Measurements from ENCODE around the gene PRR14.
"Not testable (repeated sequence)": the region's sequence is repeated elsewhere in the genome, so short reads cannot be mapped to it uniquely, and the experiment has no call there.

The PRR14 gene

DNA sequence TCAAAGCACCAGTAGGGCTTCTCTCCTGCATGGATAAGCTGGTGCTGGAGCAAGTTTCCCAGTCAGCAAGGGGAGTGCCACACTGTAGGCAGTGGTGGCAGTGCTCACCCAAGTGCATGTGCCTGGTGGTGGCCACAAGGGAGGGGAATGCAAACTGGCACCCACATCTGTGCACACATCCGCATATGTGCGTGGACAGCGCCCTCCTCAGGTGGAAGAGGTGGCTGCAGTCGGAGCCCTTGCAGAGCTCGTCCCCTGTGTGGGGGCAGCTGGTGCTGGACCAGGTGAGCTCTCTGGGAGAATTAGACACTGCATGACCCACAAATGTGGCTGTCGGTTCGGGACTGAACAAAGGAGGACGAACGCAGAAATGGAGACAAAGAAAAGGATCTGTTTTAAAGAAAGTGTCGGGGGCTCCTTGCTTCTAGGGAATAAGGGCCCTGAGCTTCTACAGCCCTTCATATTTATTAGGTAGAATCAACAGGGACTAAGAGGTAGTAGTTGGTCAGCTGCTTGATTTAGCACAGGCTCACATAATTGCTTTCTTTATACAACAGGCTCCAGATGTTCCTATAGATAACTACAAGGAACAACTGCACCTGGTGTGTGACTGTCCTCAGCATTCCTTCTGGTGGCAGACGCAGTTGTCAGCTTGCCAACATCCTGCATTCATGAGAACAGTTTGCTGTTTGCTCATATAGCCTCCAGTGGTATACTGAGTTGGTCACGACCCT lies 35.2 kb upstream of the PRR14 start:
- Histone ChIP-seq H3K9me3 (ENCODE audit: control insufficient read depth, low read length) (no peaks in the 10 kb centered on the region), H3K27me3 (replicated peaks; ENCODE audit: control insufficient read depth, insufficient read depth, low read length) (no peaks in the 10 kb centered on the region), H3K9ac (ENCODE audit: low read length) (no peak overlapping the region), H3K4me1 (ENCODE audit: control insufficient read depth, insufficient read depth, low read length) (peaks cover 10% of the 10 kb centered on the region), H3K36me3 (ENCODE audit: control insufficient read depth, insufficient read depth, low read length, severe bottlenecking) (no peaks in the 10 kb centered on the region), H3K4me3 (ENCODE audit: low read length) (no peak overlapping the region)
- peak; percentile 48 for DNase-seq (ENCODE audit: low read depth)

DNA sequence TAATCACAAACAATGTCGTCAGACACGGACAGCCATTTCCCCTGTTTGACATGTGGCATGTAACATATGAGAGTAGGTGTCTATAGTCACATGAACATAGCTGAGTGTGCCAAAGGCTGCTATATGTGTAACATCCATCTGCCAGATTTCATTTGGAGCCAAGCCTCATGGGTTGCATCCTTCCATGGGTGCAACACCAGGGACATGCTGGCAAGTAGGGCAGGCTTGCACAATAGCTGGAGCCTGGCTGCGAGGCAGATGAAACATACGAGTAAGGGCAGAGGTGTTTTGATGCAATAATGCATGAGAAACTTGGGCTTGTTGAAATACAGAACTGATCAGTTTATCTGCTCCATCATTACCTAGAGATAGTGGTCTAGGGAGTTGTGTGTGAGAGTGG lies 31.6 kb upstream of the PRR14 start:
- Histone ChIP-seq H3K4me1 (ENCODE audit: control insufficient read depth, insufficient read depth, low read length) (peaks cover 10% of the 10 kb centered on the region), H3K9ac (ENCODE audit: low read length) (no peak overlapping the region), H3K4me3 (ENCODE audit: low read length) (no peak overlapping the region), H3K27me3 (replicated peaks; ENCODE audit: control insufficient read depth, insufficient read depth, low read length) (no peaks in the 10 kb centered on the region), H3K36me3 (ENCODE audit: control insufficient read depth, insufficient read depth, low read length, severe bottlenecking) (no peaks in the 10 kb centered on the region), H3K9me3 (ENCODE audit: control insufficient read depth, low read length) (no peaks in the 10 kb centered on the region)
- DNase-seq (ENCODE audit: low read depth), result no peak

DNA sequence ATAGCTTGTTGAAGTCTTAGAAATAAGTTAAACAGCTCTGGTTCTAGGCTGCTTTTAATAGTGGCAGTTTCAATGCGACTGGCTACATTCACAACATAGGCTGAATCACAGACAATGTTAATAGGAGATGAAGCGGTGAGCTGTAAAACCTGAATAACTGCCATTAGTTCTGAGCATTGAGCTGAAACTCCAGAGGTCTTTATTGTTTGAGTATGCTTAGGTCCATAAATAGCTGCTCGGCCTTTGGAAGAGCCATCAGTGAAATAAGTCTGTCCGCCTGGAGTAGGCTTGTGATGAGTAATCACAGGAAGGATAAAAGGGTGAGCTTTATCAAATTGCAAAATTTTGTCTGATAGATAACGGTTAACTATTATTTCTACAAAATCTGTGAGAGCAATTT lies 31.1 kb upstream of the PRR14 start:
- Histone ChIP-seq H3K36me3 (ENCODE audit: control insufficient read depth, insufficient read depth, low read length, severe bottlenecking) (no peaks in the 10 kb centered on the region), H3K9me3 (ENCODE audit: control insufficient read depth, low read length) (no peaks in the 10 kb centered on the region), H3K4me3 (ENCODE audit: low read length) (no peak overlapping the region), H3K4me1 (ENCODE audit: control insufficient read depth, insufficient read depth, low read length) (peaks cover 10% of the 10 kb centered on the region), H3K27me3 (replicated peaks; ENCODE audit: control insufficient read depth, insufficient read depth, low read length) (no peaks in the 10 kb centered on the region), H3K9ac (ENCODE audit: low read length) (no peak overlapping the region)
- DNase-seq (ENCODE audit: low read depth), result no peak

DNA sequence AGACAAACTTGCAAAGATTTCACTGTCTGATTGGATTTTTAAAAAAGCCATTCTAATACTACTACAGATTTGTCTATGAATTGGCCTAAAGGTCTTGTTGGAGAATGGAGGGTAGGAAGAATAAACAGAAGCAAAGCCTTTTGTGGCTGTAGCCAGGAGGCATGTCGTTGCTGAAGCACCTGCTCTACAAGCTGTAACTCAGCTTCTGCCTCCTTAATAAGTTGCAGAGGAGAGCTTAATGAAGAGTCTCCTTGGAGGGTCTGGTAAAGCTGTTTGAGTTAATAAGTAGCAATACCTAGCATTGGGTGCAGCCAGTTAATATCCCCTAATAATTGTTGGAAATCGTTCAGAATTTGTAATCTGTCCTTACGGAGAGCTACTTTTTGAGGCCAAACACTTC lies 30.6 kb upstream of the PRR14 start:
- no peaks in the 10 kb centered on the region for H3K9me3 ChIP-seq (ENCODE audit: control insufficient read depth, low read length)
- H3K4me3 ChIP-seq (ENCODE audit: low read length), result no peak overlapping the region
- no peak for DNase-seq (ENCODE audit: low read depth)
- H3K27me3 ChIP-seq (replicated peaks; ENCODE audit: control insufficient read depth, insufficient read depth, low read length), result no peaks in the 10 kb centered on the region
- no peaks in the 10 kb centered on the region for H3K36me3 ChIP-seq (ENCODE audit: control insufficient read depth, insufficient read depth, low read length, severe bottlenecking)
- no peak overlapping the region for H3K9ac ChIP-seq (ENCODE audit: low read length)
- peaks cover 10% of the 10 kb centered on the region for H3K4me1 ChIP-seq (ENCODE audit: control insufficient read depth, insufficient read depth, low read length)

DNA sequence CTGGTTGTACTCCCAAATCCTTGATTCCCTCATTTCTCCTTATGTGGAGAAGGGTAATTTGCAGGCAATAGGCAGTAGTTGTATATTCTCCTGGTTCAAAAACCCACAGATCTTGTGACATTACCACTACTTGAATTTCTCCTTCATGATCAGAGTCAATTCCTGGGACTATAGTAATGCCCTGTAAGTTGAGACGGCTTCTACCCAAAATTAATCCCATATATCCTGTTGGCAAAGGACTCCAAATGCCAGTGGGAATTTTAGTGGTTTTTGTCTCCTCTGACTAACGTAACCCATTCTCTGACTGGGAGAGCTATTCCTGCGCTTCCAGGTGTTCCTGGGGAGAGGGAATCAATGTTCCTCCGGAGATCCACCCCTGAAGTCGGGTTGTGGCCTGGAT lies 29.0 kb upstream of the PRR14 start:
- H3K9ac ChIP-seq (ENCODE audit: low read length), result no peak overlapping the region
- no peaks in the 10 kb centered on the region for H3K9me3 ChIP-seq (ENCODE audit: control insufficient read depth, low read length)
- H3K36me3 ChIP-seq (ENCODE audit: control insufficient read depth, insufficient read depth, low read length, severe bottlenecking), result no peaks in the 10 kb centered on the region
- no peaks in the 10 kb centered on the region for H3K27me3 ChIP-seq (replicated peaks; ENCODE audit: control insufficient read depth, insufficient read depth, low read length)
- no peak overlapping the region for H3K4me3 ChIP-seq (ENCODE audit: low read length)
- peak; percentile 54 for DNase-seq (ENCODE audit: low read depth)
- peaks cover 10% of the 10 kb centered on the region for H3K4me1 ChIP-seq (ENCODE audit: control insufficient read depth, insufficient read depth, low read length)

DNA sequence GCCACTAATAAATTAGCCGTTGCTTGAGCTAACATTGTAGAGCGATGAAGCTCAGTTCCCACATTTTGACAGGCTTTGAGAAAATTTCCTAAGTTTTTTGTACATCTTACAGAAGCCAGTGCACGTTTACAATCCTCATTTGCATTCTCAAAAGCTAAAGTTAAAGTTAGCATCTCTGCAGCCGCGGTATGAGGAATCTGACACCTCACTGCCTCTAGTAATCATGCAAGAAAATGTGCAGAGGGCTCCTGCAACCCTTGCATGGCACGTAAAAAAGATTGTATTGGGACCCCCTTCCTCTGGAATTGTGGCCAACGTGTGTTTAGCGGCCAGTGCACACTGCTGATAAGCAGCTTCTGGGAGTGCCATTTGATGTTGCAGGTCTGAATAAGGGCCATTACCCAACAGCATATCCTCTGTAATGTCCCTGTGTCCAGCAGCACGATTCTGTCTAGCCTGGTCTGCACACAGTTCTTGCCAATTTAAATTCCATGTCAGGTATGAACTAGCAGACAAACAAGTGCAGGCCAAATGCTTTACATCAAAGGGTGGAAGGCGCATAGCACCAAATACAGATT lies 28.2 kb upstream of the PRR14 start:
- Histone ChIP-seq H3K9me3 (ENCODE audit: control insufficient read depth, low read length) (no peaks in the 10 kb centered on the region), H3K27me3 (replicated peaks; ENCODE audit: control insufficient read depth, insufficient read depth, low read length) (no peaks in the 10 kb centered on the region), H3K4me1 (ENCODE audit: control insufficient read depth, insufficient read depth, low read length) (peaks cover 10% of the 10 kb centered on the region), H3K4me3 (ENCODE audit: low read length) (no peak overlapping the region), H3K36me3 (ENCODE audit: control insufficient read depth, insufficient read depth, low read length, severe bottlenecking) (no peaks in the 10 kb centered on the region), H3K9ac (ENCODE audit: low read length) (no peak overlapping the region)
- DNase-seq (ENCODE audit: low read depth), result no peak

DNA sequence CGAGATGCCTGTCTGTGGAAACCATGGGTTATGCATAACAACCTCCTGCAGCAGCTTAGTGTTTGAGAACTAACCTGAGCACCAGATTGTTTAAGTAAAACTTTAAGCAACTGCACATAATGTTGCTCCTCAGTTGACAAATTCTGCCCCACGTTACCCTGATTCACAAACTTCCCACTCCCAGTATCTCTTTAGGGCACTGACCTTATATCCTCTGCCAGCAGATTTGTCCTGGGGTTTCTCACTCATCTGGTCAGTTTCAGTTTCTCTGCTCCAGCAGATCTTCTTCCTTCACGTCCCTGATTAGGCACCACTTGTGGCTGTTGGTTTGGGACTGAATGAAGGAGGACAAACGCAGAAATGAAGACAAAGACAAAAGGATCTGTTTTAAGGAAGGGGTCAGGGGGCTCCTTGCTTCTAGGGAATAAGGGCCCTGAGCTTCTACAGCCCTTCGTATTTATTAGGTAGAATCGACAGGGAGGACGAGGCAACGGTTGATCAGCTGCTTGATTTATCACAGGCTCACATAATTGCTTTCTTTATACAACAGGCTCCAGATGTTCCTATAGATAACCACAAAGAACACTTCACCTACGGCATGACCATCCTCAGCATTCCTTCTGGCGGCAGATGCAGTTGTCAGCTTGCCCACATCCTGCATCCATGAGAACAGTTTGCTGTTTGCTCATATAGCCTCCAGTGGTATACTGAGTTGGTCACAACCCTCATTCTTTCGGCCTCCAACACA lies 27.1 kb upstream of the PRR14 start:
- no peak overlapping the region for H3K4me3 ChIP-seq (ENCODE audit: low read length)
- H3K36me3 ChIP-seq (ENCODE audit: control insufficient read depth, insufficient read depth, low read length, severe bottlenecking), result no peaks in the 10 kb centered on the region
- H3K9me3 ChIP-seq (ENCODE audit: control insufficient read depth, low read length), result no peaks in the 10 kb centered on the region
- H3K4me1 ChIP-seq (ENCODE audit: control insufficient read depth, insufficient read depth, low read length), result peaks cover 9% of the 10 kb centered on the region
- no peaks in the 10 kb centered on the region for H3K27me3 ChIP-seq (replicated peaks; ENCODE audit: control insufficient read depth, insufficient read depth, low read length)
- no peak overlapping the region for H3K9ac ChIP-seq (ENCODE audit: low read length)
- no peak for DNase-seq (ENCODE audit: low read depth)

DNA sequence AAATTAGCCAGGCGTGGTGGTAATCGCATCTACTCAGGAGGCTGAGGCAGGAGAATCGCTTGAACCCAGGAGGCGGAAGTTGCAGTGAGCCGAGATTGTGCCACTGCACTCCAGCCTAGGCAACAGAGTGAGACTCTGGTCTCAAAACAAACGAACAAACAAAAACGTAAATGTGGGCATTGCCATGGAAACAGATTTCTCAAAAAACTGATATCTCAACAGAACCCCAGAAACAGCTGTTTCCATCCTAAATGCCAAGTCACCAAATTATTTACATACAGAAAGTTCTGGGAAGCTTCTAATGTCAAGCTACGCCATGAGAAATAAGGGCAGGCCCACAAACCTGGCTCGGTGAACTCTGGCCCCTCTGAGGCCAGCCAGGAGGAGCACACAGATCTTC lies 24.5 kb upstream of the PRR14 start:
- no peaks in the 10 kb centered on the region for H3K9me3 ChIP-seq (ENCODE audit: control insufficient read depth, low read length)
- H3K4me1 ChIP-seq (ENCODE audit: control insufficient read depth, insufficient read depth, low read length), result no peaks in the 10 kb centered on the region
- no peaks in the 10 kb centered on the region for H3K27me3 ChIP-seq (replicated peaks; ENCODE audit: control insufficient read depth, insufficient read depth, low read length)
- no peak overlapping the region for H3K4me3 ChIP-seq (ENCODE audit: low read length)
- no peak for DNase-seq (ENCODE audit: low read depth)
- H3K36me3 ChIP-seq (ENCODE audit: control insufficient read depth, insufficient read depth, low read length, severe bottlenecking), result no peaks in the 10 kb centered on the region
- H3K9ac ChIP-seq (ENCODE audit: low read length), result no peak overlapping the region

DNA sequence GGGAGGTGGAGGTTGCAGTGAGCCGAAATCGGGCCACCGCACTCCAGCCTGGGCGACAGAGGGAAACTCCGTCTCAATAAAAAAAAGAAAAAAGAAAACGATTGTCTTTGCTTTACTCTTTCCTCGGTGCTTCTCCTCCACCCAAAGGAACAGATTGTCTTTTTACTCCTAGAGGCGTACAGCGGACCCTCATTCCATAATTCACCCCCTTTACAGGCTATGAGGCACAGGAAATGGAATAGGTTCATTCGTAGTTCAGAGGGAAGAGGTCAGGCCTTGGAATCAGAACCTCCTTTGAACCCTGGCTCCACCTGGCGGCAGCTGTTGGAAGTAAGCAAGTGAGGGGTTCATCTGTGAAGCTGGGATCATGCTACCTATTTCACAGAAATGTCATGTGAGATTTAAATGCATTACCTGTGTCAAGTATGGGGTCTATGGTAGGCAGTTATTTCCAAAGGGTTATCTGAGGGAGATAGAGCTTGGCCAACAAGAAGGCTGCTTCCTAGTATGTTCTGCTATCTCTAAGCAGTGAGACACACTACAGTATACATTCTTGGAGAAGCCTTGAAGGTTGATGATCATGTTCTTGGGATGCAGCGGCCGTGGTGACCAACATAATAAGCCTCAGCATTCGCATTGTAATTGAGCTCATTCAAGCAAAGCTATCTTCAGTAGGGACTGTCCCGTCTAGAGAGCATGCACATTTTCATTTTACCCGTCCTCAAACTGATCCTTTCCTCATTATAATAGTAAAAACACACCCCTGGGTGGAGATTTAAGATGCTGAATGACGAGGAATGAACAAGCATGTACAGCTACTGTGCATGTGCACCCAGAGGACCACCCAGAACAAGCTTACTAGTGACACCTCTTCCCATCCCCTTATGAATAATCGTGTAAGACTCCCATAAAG lies 21.9 kb upstream of the PRR14 start:
- Histone ChIP-seq H3K4me1 (ENCODE audit: control insufficient read depth, insufficient read depth, low read length) (no peaks in the 10 kb centered on the region), H3K4me3 (ENCODE audit: low read length) (no peak overlapping the region), H3K36me3 (ENCODE audit: control insufficient read depth, insufficient read depth, low read length, severe bottlenecking) (no peaks in the 10 kb centered on the region), H3K27me3 (replicated peaks; ENCODE audit: control insufficient read depth, insufficient read depth, low read length) (no peaks in the 10 kb centered on the region), H3K9ac (ENCODE audit: low read length) (no peak overlapping the region), H3K9me3 (ENCODE audit: control insufficient read depth, low read length) (no peaks in the 10 kb centered on the region)
- DNase-seq (ENCODE audit: low read depth), result peak; percentile 92

DNA sequence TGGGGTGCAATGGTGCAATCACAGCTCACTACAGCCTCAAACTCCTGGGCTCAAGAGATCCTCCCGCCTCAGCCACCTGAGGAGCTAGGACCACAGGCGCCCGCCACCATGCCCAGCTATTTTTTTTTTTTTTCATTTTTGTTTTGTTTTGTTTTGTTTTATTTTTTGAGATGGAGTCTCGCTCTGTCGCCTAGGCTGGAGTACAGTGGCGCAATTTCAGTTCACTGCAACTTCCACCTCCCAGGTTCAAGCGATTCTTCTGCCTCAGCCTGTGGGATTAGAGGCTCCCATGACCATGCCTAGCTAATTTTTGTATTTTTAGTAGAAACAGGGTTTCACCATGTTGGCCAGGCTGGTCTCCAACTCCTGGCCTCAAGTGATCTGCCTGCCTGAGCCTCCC lies 18.3 kb upstream of the PRR14 start:
- DNase-seq (ENCODE audit: low read depth); H3K4me1 ChIP-seq (ENCODE audit: control insufficient read depth, insufficient read depth, low read length); H3K9me3 ChIP-seq (ENCODE audit: control insufficient read depth, low read length); H3K36me3 ChIP-seq (ENCODE audit: control insufficient read depth, insufficient read depth, low read length, severe bottlenecking); H3K27me3 ChIP-seq (replicated peaks; ENCODE audit: control insufficient read depth, insufficient read depth, low read length); H3K9ac ChIP-seq (ENCODE audit: low read length); H3K4me3 ChIP-seq (ENCODE audit: low read length): not testable (repeated sequence)

DNA sequence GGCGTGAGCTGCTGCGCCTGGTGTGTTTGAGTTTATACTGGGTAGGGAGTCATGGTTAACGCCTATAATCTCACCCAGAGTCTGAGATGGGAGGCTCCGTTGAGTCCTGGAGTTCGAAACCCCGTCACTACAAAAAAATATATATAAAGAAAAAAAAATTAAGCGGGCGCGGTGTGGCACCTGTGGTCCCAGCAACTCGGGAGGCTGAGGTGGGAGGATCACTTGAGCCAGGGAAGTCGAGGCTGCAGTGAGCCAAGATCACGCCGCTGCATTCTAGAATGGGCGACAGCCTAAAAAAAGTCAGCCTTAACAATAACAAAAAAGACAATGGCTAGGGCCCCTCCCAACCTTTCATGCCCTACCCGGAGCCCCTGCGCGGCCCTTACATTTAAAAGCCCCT lies 17.2 kb upstream of the PRR14 start:
- Histone ChIP-seq H3K9ac (ENCODE audit: low read length) (peak overlapping the region; percentile 90), H3K9me3 (ENCODE audit: control insufficient read depth, low read length) (no peaks in the 10 kb centered on the region), H3K4me1 (ENCODE audit: control insufficient read depth, insufficient read depth, low read length) (peaks cover 6% of the 10 kb centered on the region), H3K36me3 (ENCODE audit: control insufficient read depth, insufficient read depth, low read length, severe bottlenecking) (no peaks in the 10 kb centered on the region), H3K27me3 (replicated peaks; ENCODE audit: control insufficient read depth, insufficient read depth, low read length) (no peaks in the 10 kb centered on the region), H3K4me3 (ENCODE audit: low read length) (peak overlapping the region; percentile 93)
- no peak for DNase-seq (ENCODE audit: low read depth)

Data from adipocyte (in vitro differentiated cells).